Epithelial cell of proximal tubule (primary cell): ENCODE measurements around the gene TBX15. TPM values are rescaled to one million over a fixed set of nuclear protein-coding genes. Genes with fewer than 3 reads are reported as not detected.
A peak's percentile ranks its signal among the peaks of the same experiment; 100 is the strongest.
"Not testable (repeated sequence)": the region's sequence is repeated elsewhere in the genome, so short reads cannot be mapped to it uniquely, and the experiment has no call there.

ENCODE experiments used
- DNase-seq: peaks from one replicate; pipeline ENCODE4 v3.0.0-alpha.2; 2011; ENCODE audit warnings: low read depth
- H3K4me3 ChIP-seq: 2 replicates; pipeline ENCODE4 v1.5.1; 2011; ENCODE audit warnings: low read depth, mild to moderate bottlenecking, low read length
- CTCF ChIP-seq: conservative IDR thresholded peaks from 2 replicates; pipeline ENCODE4 v1.5.1; 2012; ENCODE audit warnings: low read depth, mild to moderate bottlenecking, low read length
- total RNA-seq: library from RNA; depleted of rRNA; stranded (reverse); fragments of >200 nt; gene quantifications from 2 replicates; pipeline ENCODE4 v1.2.3, GENCODE V29; 2015

Gene TBX15
- total RNA-seq, 1 donor from 2014 or later: not detected

GRCh38 chr1:118958937-118959631 lies 29.1 kb downstream of the TBX15 start:
- no peak for TF ChIP-seq CTCF
- DNase-seq: no peak

GRCh38 chr1:118958140-118958539 lies 30.0 kb downstream of the TBX15 start:
- no peak for TF ChIP-seq CTCF
- no peak overlapping the region for H3K4me3 ChIP-seq
- DNase-seq: no peak

More at GRCh38 chr1:118958937-118959631, 29.1 kb downstream of the TBX15 start:
- H3K4me3 ChIP-seq: no peak overlapping the region

- DNase-seq: not testable (repeated sequence)
Observed at GRCh38 chr1:118957579-118957978, 30.6 kb downstream of the TBX15 start.

GRCh38 chr1:118954301-118954905 lies 33.7 kb downstream of the TBX15 start:
- H3K4me3 ChIP-seq: no peak overlapping the region
- DNase-seq: no peak
- TF ChIP-seq CTCF: no peak

More at GRCh38 chr1:118957579-118957978, 30.6 kb downstream of the TBX15 start:
- H3K4me3 ChIP-seq: not testable (repeated sequence)

- TF ChIP-seq CTCF: peak; percentile 13
- no peak overlapping the region for H3K4me3 ChIP-seq
- no peak for DNase-seq
Observed at GRCh38 chr1:118951270-118951936, 36.7 kb downstream of the TBX15 start.

GRCh38 chr1:118949315-118949714 lies 38.8 kb downstream of the TBX15 start:
- H3K4me3 ChIP-seq: no peak overlapping the region
- no peak for TF ChIP-seq CTCF
- peak; percentile 89 for DNase-seq

GRCh38 chr1:118948846-118949245 lies 39.3 kb downstream of the TBX15 start:
- TF ChIP-seq CTCF: no peak
- H3K4me3 ChIP-seq: no peak overlapping the region
- DNase-seq: no peak
